ENCODE data around the gene GCN1. TPM values are rescaled to one million over a fixed set of nuclear protein-coding genes. Genes with fewer than 3 reads are reported as not detected.
A peak's percentile ranks its signal among the peaks of the same experiment; 100 is the strongest.

Gene GCN1
- total RNA-seq, 4 donors from 2014 or later, result 39.5 to 117 (median 63.7) TPM

GRCh38 chr12:120109570-120110267 is 84.8 kb downstream of the GCN1 start:
- intact Hi-C loops (cut with DNase I), result no loop called here
- no peak for TF ChIP-seq CTCF (IDR thresholded peaks at IDR 0.05)
- Histone ChIP-seq H3K36me3 (peaks cover 0 to 56% (median 4%) of the 10 kb centered on the region in 3 donors), H3K4me1 (peaks cover 16 to 63% (median 22%) of the 10 kb centered on the region in 3 donors), H3K27ac (peak overlapping the region in 3 of 4 donors; percentile 0 to 34 (median 10)), H3K27me3 (no peaks in the 10 kb centered on the region), H3K4me3 (no peak overlapping the region), H3K9me3 (no peaks in the 10 kb centered on the region)
- no peak for DNase-seq
- WGBS, 2 donors, result 80 to 83% methylated on average over 6 to 9 of the region's 10 CpGs

GRCh38 chr12:120106151-120106550 is 88.4 kb downstream of the GCN1 start:
- Histone ChIP-seq H3K27ac (no peak overlapping the region), H3K27me3 (no peaks in the 10 kb centered on the region), H3K9me3 (no peaks in the 10 kb centered on the region), H3K4me1 (peaks cover 26 to 59% (median 36%) of the 10 kb centered on the region in 3 donors), H3K4me3 (no peak overlapping the region), H3K36me3 (peaks cover 11 to 75% (median 13%) of the 10 kb centered on the region in 3 donors)
- TF ChIP-seq CTCF (IDR thresholded peaks at IDR 0.05) (no peak), POLR2A (IDR thresholded peaks at IDR 0.05) (no peak)
- DNase-seq, result no peak
- intact Hi-C loops (cut with DNase I), result no loop called here
- 80 to 85% methylated on average over 1 of the region's 1 CpG for WGBS, 2 donors

- WGBS, 2 donors, result 89 to 100% methylated on average over 2 to 10 of the region's 13 CpGs
- Histone ChIP-seq H3K9me3 (no peaks in the 10 kb centered on the region), H3K27ac (peak overlapping the region in 1 of 4 donors; percentile 79), H3K4me3 (no peak overlapping the region), H3K36me3 (peaks cover 22 to 100% (median 30%) of the 10 kb centered on the region in 3 donors), H3K4me1 (peaks cover 33 to 54% (median 37%) of the 10 kb centered on the region in 3 donors), H3K27me3 (no peaks in the 10 kb centered on the region)
- TF ChIP-seq CTCF (IDR thresholded peaks at IDR 0.05), result no peak
- TF ChIP-seq POLR2A (IDR thresholded peaks at IDR 0.05), result no peak
- no peak for DNase-seq
- intact Hi-C loops (cut with DNase I), result no loop called here
Observed at GRCh38 chr12:120103371-120103770, 91.1 kb downstream of the GCN1 start.

GRCh38 chr12:120103044-120103338 is 91.5 kb downstream of the GCN1 start:
- no peaks in the 10 kb centered on the region for H3K27me3 ChIP-seq
- H3K36me3 ChIP-seq, result peaks cover 26 to 100% (median 34%) of the 10 kb centered on the region in 3 donors
- peak overlapping the region in 2 of 4 donors; percentile 62 to 79 for H3K27ac ChIP-seq
- intact Hi-C loops (cut with DNase I), result no loop called here
- TF ChIP-seq POLR2A (IDR thresholded peaks at IDR 0.05), result no peak
- TF ChIP-seq CTCF (IDR thresholded peaks at IDR 0.05), result no peak
- peaks cover 33 to 50% (median 37%) of the 10 kb centered on the region in 3 donors for H3K4me1 ChIP-seq
- no peaks in the 10 kb centered on the region for H3K9me3 ChIP-seq
- no peak for DNase-seq
- 53 to 100% methylated on average over 1 to 3 of the region's 11 CpGs for WGBS, 2 donors
- no peak overlapping the region for H3K4me3 ChIP-seq

- intact Hi-C loops (cut with DNase I), result no loop called here
- Histone ChIP-seq H3K36me3 (peaks cover 27 to 100% (median 34%) of the 10 kb centered on the region in 3 donors), H3K27ac (peak overlapping the region; percentile 62 to 82 (median 72)), H3K4me1 (peaks cover 33 to 50% (median 37%) of the 10 kb centered on the region in 3 donors), H3K4me3 (no peak overlapping the region), H3K9me3 (no peaks in the 10 kb centered on the region), H3K27me3 (no peaks in the 10 kb centered on the region)
- WGBS, 2 donors, result 37 to 53% methylated on average over 3 to 7 of the region's 30 CpGs
- DNase-seq, result no peak
- TF ChIP-seq CTCF (IDR thresholded peaks at IDR 0.05), result no peak
- no peak for TF ChIP-seq POLR2A (IDR thresholded peaks at IDR 0.05)
Observed at GRCh38 chr12:120102189-120103043, 92.1 kb downstream of the GCN1 start.
